NCI-H510A (cell line): ENCODE data around the gene SMG6.
"Not testable (repeated sequence)": the region's sequence is repeated elsewhere in the genome, so short reads cannot be mapped to it uniquely, and the experiment has no call there.

ENCODE experiments used
- DNase-seq: peaks from one replicate; lab custom pipeline; 2025; lab: John Stamatoyannopoulos, UW

Gene SMG6

DNA sequence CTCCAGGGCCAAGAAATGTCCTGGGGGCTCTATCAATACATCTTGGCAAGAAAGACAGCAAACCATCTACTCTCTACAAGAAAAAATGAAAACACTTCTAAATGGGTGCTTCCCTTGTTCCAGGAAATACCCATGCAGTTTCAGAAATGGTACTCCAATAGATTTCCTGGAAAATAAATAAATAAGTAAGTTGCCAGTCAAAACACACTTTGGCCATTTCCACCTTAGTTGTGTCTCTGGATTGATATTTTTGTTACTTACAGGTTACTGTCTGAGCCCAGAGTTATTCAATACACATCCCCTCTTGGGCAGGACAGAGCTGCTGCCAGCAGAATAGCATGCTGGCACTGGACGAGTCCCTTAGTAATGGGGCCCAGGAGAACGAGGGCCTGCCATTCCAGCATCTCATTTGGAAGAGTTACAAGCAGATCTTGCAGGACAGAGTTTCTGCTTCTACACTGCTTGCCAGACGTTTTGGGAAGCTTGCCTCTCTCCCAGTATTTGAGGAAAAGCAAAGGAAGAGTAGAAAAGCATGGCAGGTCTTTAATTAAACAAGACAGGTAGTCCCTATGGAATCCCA, 100.5 kb downstream of the SMG6 start:
- DNase-seq, result no peak

DNA sequence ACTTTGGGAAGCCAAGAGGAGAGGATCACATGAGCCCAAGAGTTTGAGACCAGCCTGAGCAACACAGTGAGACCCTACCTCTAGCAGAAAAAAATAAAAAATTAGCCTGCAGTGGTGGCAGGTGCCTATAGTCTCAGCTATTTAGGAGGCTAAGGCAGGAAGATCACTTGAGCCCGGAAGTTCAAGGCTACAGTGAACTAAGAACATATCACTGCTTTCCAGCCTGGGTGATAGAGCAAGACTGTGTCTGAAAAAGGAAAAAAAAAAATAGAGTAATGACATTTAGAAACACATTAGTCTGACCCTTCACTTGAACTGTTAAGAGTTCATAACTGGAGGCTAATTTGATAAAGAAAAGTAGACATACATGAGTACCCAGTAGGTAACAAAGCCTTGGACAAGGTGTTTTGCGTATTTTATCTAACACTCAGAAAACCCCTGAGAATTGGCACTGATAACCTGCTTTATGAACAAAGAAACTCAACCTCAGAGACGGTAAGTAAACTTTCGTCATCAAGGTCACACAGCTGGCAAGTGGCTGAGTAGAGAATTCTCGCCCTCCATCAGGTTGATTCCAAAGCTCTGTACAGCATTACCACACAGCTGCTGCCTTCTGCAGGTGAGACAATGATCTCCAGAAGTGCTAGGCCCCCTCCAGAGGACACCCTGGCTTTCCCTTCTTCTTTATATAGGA, 101.1 kb downstream of the SMG6 start:
- DNase-seq, result no peak

DNA sequence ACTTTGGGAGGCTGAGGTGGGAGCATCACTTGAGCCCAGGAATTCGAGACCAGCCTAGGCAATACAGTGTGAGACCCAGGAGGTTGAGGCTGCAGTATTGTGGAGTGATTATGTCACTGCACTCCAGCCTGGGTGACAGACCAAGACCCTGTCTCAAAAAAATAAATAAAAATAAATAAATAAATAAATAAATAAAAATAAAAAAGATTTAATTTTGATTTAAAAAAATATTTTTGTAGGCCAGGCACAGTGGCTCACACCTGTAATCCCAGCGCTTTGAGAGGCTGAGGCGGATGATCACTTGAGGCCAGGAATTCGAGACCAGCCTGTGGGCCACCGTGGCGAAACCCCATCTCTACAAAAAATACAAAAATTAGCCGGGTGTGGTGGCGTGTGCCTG, 104.2 kb downstream of the SMG6 start:
- not testable (repeated sequence) for DNase-seq

DNA sequence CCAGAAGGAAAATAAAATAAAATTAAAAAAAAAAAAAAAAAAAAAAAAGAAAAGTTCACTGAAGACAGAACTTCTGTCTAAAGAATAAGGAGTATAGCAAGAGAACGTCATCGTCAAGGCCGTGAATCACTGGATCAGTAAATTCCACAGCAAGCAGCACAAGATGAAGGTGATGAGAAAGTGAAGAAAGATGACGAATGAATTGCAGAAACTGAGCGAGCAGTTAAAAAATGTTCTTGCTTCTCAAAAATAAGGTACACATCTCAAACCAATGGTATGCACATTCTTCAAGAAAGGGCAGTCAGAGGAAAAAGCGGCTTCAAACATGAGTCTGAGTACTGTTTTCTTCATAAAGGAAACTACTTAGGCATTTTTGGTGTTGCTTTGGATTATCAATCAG, 104.7 kb downstream of the SMG6 start:
- no peak for DNase-seq

DNA sequence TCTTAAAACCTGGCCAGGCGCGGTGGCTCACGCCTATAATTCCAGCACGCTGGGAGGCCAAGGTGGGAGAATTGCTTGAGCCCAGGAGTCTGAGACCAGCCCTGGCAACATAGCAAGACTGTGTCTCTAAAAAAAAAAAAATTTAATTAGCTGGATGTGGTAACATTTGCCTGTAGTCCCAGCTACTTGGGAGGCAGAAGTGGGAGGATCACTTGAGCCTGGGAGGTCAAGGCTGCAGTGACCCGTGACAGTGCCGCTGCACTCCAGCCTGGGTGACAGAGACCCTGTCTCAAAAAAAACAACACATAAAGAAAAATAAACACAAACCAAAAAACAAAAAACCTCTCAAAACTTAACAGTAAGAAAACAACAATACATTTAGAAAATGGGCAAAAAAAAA, 106.3 kb downstream of the SMG6 start:
- no peak for DNase-seq

DNA sequence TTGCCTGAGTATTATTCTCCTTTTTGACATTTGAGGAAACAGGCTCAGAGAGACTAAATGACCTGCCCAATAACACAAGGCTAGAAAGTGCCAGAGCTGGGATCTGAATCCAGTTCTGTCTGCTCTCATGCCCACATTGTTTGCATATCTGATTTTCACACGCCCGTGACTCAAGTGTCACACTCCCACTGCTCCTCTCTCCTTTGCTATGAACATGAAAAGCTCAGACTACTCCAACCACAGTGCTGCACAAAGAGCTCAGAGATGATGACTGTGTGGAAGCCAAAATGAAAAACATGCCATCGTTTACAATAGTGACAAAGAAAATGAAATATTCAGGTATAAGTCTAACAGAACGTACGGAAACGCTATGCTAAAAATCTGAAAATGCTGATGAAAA, 107.9 kb downstream of the SMG6 start:
- peak; percentile 25 for DNase-seq

DNA sequence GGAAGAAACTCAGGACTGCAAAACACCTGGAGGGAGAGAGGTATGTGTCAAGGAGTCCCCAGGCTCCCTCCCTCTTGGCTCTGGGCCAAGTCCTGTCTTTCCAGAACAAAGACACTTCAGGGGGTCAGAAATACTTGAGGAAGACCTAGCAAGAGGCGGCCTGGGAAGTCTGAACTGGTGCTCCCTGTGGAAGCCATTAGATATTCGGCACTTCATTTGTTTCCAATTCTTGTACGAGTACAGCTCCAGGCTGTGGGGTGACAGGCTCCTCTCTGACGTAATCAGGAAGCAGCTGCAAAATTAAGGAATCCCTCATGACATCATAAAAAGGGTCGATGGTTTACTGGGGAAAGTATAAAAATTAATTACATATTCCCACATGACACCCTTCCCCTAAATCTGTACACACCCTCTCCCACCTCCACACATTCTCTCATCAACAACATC, 108.7 kb downstream of the SMG6 start:
- no peak for DNase-seq

DNA sequence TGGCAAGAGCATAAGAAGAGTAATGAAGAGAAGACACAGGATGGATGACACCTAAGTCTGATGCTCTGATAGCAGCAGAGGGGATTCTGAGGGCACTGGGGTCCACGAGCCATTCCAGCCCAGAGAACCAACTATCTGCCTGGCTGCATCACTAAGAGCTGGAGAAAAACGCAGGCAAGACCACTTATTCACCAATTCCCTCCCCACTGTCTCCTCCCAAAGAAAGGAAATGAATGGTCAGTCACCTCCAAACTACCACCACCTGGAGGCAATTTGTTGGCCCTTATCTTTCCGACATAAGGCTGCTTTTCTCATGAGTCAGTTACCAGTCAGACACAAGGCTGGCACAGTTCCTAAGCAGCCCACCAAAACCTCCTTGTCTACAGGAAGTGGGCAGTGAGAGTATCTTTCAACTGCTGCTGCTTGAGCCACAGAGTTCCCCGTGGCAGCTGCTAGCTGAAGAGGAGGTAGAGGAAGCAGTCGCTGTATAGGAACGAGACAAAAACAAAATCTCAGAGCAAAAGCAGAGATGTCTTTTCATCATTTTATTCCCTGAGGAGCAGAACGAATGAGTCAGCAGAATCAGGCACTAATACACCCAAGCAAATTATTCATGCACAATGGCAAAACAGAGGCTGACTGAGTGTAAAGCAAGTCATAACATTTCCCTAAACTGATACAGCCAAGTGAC, 111.1 kb downstream of the SMG6 start:
- no peak for DNase-seq

DNA sequence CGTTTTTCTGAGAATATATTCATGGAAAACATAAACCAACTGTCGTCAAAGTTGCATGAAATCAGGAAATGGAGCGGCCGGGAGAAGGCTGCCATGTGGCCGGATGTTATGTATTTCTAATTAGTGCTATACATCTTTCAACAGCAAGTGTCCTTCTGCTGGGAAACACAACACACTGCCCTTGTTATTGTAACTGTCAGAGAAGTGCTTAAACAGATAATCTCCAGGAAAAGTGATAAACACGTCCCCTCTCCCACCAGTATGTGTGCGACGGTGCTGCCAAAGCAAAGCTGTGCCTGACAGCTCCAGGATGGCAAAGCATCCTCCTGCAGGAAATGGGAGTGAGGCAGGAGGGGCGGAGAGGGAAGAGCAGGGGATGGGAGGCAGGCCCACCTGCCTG, 111.8 kb downstream of the SMG6 start:
- no peak for DNase-seq

DNA sequence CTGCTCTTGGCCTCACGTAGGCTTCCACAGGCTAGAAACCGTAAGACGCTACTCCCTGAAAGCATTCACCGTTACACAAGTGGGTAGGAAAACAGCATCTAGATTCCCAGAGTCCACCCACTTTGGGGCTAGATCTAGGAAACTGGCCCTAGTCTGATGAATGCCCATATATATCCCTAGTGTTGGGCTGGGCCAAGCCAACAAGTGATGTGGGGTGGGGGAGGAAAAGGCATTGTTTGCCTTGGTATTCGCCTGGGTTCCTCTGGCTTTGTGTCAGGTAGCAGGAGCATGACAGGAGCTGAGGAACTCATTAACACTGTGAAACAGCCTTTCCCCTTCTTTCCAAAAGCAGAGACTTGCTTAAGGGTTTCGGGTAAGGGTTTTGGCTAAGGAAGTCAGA, 112.4 kb downstream of the SMG6 start:
- DNase-seq, result no peak

DNA sequence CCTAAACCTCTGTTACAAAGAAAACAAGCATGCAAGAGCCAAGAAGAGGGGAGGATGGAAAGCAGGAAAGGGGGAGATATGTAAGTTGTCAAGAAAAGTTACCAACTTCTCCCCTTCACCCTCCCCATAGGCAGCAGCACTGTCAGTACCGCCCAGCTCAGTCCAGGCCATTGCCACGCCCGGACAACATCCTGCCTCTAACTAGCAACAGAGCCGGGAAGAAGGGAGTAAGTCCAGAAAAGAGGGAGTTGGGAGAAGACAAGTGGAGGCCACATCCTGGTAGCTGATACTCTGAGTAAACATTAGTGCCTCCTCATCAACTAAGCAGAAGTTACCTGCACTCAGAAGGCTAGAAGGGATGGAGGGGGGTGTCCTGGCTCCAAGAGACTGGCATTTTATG, 113.6 kb downstream of the SMG6 start:
- no peak for DNase-seq

DNA sequence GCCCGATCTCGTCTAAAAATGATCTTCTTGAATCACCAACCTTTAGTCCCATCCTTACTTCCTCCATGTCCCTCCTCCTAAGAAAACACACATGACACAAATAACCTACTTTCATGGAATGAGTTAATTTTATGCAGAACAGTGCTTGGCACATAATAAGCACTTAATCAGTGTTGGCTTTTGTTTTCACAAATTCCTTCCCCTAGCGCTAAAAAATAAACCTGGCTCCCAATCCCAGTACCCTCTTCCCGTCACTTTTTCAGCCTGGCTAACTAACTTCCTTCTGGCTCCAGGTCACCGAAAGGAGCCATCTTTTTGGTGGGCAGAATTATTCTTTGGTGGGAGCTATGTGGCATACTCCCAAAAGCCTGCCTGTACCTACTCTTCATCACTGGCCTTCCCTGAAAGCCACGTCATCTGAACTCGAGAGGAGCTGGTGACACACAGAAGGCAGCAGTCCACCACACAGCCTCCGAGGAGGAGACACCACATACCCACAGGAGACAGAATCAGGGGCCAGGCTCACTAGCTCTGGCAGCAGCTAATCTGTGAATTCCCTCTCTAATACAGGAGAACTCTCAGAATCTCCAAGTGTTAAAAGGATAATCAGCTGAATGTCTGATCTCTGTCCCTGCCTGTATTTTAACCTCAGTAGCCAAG, 114.5 kb downstream of the SMG6 start:
- no peak for DNase-seq

DNA sequence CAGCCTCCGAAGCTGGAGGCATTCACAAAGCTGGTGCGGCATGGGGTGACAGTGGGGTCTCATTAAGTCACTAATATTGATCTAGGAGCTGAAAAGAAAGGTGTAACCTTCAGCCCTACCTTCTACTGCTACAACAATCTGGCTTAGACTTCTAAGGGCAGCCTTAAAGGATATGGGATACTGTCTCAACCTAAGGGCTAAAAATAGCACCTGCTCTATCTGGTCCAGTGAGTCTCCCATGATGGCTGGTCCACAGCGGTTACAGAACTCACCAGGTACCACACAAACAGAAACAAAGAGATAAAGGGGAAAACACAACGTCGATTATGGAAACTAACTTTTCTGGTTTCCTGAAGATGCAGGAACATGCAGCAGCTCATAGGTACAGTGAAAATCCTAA, 115.8 kb downstream of the SMG6 start:
- no peak for DNase-seq

DNA sequence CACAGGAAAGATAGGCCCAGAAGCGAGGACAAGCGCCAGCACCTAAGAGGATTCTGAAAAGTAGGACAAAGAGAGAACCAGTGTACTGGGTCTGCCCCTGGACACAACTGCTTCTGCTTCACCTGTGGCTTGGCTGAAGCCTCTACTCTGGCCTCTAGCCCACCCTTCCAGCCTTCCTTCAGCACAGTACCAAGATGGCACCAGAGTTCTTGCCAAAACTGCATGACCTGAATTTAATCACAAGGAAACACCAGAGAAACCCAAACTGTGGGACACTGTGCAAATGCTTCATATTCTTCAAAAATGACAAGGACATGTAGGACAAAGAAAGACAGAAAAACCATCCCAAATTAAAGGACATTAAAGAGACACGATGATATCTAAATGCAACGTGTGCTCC, 116.6 kb downstream of the SMG6 start:
- no peak for DNase-seq

DNA sequence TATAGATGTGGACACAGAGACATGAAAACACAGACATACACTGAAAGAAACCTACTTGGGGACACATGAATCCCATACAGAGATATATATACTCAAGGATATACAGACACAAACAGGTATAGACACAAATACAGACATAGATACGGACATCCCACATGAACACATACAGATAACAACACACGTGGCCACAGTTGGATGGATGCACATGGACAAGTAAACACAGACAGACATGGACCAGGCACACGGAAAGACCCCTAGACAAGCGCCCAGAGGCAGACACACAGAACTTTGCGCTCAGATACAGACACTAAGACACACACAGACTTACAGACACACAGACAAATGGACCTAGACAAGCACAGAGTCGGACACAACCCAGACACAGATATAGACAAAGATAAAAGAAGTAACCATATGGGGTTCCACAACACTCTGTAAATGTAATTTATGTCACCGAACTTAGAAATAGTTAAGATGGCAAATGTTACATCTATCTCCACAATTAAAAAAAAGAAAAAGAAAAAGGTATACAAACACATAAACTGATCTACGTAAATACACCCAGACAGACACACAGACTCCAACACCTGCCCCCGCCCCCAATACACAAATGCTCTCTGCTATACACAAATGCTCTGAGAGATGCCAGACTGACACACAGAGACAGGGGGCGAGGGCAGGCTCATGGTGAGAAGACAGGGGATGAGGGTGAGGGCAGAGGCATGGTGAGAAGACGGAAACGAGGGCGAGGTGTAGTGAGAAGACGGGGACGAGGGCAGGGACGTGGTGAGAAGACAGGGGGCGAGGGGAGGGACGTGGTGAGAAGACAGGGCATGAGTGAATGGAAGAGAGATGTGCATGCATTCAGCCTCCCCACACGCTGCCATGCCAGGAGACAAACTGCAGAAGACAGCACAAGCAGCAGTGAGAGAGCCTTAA, 118.3 kb downstream of the SMG6 start:
- no peak for DNase-seq

DNA sequence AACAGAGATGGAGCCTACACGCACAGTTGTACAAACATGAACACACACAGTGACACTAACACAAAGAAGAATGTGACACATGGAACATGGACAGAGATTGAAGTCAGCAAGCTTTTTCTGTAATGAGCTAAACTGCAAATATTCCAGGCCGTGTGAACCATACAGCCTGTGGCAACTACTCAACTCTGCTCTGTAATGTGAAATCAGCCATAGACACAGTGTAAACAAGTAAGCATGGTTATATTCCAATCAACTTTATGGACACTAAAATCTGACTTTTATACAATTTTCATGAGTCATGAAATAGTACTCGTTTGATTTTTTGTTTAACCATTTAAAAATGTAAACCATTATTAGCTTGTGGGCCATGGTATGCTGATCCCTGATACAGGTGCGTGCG, 120.2 kb downstream of the SMG6 start:
- no peak for DNase-seq

DNA sequence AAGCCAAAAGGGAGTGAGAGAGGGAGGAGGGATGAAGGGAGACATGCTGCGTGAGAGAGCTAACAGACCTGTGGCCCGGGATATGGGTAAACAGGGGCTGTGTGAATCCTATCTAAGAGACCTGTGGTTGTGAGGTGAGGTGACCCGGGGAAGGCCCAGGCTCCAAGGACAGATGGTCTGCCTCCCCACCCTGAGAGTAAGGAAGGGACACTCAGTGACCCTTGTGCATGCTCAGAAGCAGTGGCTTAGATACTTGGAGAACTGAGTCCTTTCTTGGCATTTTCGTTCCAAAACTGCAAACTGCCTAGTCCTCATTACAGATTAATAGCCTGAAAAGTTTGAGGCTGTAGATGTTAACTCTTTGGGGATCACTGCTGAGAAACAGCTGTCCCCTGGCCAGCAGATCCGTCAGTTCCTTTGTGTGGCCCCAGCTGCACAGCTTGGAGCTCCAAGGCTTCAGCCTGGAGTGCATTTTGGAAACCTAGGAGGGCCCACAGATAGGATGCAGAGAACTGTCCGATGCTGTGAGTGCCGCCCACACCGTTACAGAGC, 121.6 kb downstream of the SMG6 start:
- no peak for DNase-seq

DNA sequence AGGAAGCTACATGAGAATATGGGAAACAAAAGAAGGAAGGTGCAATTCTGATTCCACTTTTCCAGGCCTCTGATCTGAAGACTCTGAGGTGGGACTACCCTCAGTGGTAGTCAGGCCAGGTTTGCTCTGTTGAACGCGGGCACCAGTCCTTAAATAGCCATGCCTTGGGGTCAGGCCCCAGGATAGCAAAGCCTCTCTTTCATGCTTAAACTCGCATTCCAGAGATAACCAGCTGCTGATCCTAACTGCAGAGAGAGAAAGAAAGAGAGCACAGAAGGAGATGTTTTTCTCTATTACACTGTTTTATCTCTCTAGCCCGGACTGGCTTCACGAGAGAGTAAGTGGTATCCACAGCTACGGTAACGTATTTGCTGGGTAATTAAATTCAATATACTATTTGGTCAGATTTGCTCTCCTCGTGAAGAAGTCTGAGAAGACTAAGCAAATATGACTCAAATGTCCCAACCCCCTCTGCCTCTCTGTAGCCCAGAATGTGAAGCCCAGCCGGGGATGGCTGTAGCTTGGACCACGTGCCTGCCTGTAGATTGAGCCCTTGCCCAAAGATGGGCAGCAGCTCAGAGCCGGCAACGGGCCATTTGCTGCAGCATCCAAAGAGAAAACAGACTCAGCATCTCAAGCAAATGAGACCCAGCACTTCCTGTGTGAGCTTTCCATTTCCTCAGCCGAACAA, 122.2 kb downstream of the SMG6 start:
- no peak for DNase-seq

DNA sequence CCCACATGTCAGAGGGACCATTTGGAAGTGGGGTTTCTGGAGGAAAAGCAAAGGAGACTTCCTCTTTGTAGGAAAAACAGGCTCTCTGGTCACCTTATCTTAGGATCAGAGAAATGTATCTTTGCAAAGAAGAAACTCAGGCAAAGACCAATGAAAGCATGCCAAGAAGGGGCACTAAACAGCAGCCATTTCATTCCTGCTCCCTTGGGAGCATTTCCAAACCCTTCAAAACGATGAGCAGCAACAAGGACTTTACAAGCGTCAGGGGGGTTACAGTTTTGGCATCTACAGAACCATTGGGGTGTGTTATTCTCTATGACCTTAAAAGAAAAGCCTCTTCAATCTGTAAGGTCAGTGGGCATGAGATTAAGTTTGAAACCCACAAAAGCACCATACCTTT, 122.8 kb downstream of the SMG6 start:
- DNase-seq, result no peak

DNA sequence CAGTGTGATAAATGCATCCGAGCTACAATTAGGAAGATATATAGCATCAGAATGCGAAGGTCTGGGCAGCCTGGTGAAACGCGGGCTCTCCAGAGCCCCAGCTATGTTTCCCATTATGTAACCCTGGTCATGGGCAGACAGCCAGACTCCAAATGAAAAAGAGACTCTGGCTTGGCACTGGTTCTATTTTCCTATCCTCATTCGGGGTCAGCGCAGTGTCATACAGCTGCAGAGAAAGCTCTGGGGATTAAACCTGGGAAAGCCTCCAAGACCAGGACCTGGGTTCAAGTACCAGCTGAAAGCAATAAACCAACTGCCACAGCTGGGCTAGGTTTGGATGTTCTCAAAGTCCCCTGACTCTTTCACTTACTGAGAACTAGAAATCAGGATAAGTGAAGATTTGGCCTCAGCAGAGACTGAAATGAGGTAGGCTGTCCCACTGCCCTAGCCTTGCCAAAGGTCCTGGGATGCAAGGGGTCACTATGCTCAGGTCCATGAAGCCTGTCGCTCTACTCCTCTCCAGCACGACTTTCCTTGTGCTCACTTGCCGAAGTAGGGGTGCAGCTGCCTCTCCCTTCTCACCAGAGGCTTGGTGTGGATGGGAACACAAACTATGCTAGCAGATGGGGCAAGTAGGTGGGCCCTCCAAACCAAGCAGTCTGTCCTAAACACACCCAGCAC, 123.8 kb downstream of the SMG6 start:
- no peak for DNase-seq
